SK-N-SH (cell line): ENCODE results near the gene CRYBA2. TPM values are rescaled to one million over a fixed set of nuclear protein-coding genes. Genes with fewer than 3 reads are reported as not detected.
A peak's percentile ranks its signal among the peaks of the same experiment; 100 is the strongest.

Experiments used
- CTCF ChIA-PET: fragments of 300-600, 350-600 bp; formaldehyde crosslinking; extraction: SDS; loops from one replicate; lab custom pipeline; 2021; lab: Yijun Ruan, JAX
- POLR2A ChIA-PET: fragments of 350-600 bp; sonication (Branson Sonifier 250); formaldehyde crosslinking; extraction: SDS; loops from one replicate; lab custom pipeline; 2020; ENCODE audit warnings: antibody characterized with exemption, inconsistent platforms; lab: Yijun Ruan, JAX
- DNase-seq: peaks from one replicate; pipeline ENCODE4 v3.0.0; 2012
- H2AFZ ChIP-seq: fragments of 200-600 bp; sonication (generic); 2 replicates; pipeline ENCODE4 v1.8.1; 2016; ENCODE audit warnings: antibody characterized with exemption, mild to moderate bottlenecking, low read depth
- H3F3A ChIP-seq: fragments of 200-600 bp; sonication (generic); replicated peaks from 2 replicates; pipeline ENCODE3; 2016; ENCODE audit warnings: antibody characterized with exemption, mild to moderate bottlenecking; ENCODE audit not compliant: insufficient read depth
- H3K27ac ChIP-seq, 2 experiments: fragments of 200-500 bp in 1 of 2; fragments of 200-600 bp in 1 of 2; sonication (Bioruptor generic) in 1 of 2; sonication (generic), shearing (Covaris generic) in 1 of 2; 2 replicates each; pipeline versions ENCODE4 v1.5.1 to v1.6.1; 2014 to 2016; ENCODE audit warnings: low read depth in 2 of 2, inconsistent platforms in 1 of 2, low read length in 1 of 2, mild to moderate bottlenecking in 1 of 2, mixed read lengths in 1 of 2
- H3K27me3 ChIP-seq: fragments of 200-600 bp; sonication (generic), shearing (Covaris generic); 2 replicates; pipeline ENCODE4 v1.6.1; 2016; ENCODE audit warnings: mixed run types; ENCODE audit not compliant: insufficient read depth
- H3K36me3 ChIP-seq, 2 experiments: fragments of 200-500 bp in 1 of 2; fragments of 200-600 bp in 1 of 2; sonication (Bioruptor generic) in 1 of 2; sonication (generic) in 1 of 2; replicated peaks in 1 of 2; 2 replicates each; pipeline versions ENCODE3 to v1.5.1; 2014 to 2016; ENCODE audit warnings: low read length in 1 of 2, mild to moderate bottlenecking in 1 of 2; ENCODE audit not compliant: insufficient read depth in 2 of 2, control insufficient read depth in 1 of 2
- H3K4me1 ChIP-seq, 2 experiments: fragments of 200-500 bp in 1 of 2; fragments of 200-600 bp in 1 of 2; sonication (Bioruptor generic) in 1 of 2; sonication (generic), shearing (Covaris generic) in 1 of 2; 2 replicates each; pipeline versions ENCODE4 v1.5.1 to v1.6.1; 2014 to 2016; ENCODE audit warnings: low read depth in 1 of 2, low read length in 1 of 2, mixed run types in 1 of 2; ENCODE audit not compliant: insufficient read depth in 2 of 2, control insufficient read depth in 1 of 2
- H3K4me2 ChIP-seq: fragments of 200-600 bp; sonication (generic), shearing (Covaris generic); 2 replicates; pipeline ENCODE4 v1.6.1; 2017; ENCODE audit warnings: mixed run types
- H3K4me3 ChIP-seq, 2 experiments: fragments of 200-500 bp in 1 of 2; fragments of 200-600 bp in 1 of 2; sonication (Bioruptor generic) in 1 of 2; sonication (generic), shearing (Covaris generic) in 1 of 2; 2 replicates each; pipeline versions ENCODE4 v1.5.1 to v1.8.1; 2014 to 2016; ENCODE audit warnings: low read depth in 2 of 2, inconsistent platforms in 1 of 2, low read length in 1 of 2, mild to moderate bottlenecking in 1 of 2, mixed read lengths in 1 of 2, moderate library complexity in 1 of 2
- H3K79me2 ChIP-seq: fragments of 200-600 bp; sonication (generic); 2 replicates; pipeline ENCODE4 v1.8.1; 2017; ENCODE audit warnings: mild to moderate bottlenecking; ENCODE audit not compliant: insufficient read depth
- H3K9ac ChIP-seq: fragments of 200-600 bp; sonication (generic); 2 replicates; pipeline ENCODE4 v1.6.1; 2017; ENCODE audit warnings: mixed run types
- H3K9me2 ChIP-seq: fragments of 200-600 bp; sonication (generic); 2 replicates; pipeline ENCODE4 v1.6.1; 2017; ENCODE audit warnings: mixed run types
- H3K9me3 ChIP-seq: fragments of 200-600 bp; sonication (generic); 2 replicates; pipeline ENCODE4 v1.6.1; 2017; ENCODE audit warnings: mixed run types, mild to moderate bottlenecking, moderate library complexity
- H4K20me1 ChIP-seq: fragments of 200-600 bp; sonication (generic); 2 replicates; pipeline ENCODE4 v1.6.1; 2017; ENCODE audit warnings: mild to moderate bottlenecking, mixed run types; ENCODE audit not compliant: insufficient read depth
- CHD2 ChIP-seq: fragments of 150-350 bp; IDR thresholded peaks from 2 replicates; pipeline ENCODE4 v1.6.1; 2018; ENCODE audit warnings: low read length; ENCODE audit not compliant: partially characterized antibody
- CTCF ChIP-seq: fragments of 200-600 bp; sonication (generic); IDR thresholded peaks from 2 replicates; pipeline ENCODE4 v1.6.1; 2017; ENCODE audit warnings: antibody characterized with exemption, mild to moderate bottlenecking, moderate library complexity
- ELF1 ChIP-seq: IDR thresholded peaks from 2 replicates; pipeline ENCODE4 v1.4.0; 2012
- EP300 ChIP-seq, 2 experiments: IDR thresholded peaks; 2 replicates each; pipeline versions ENCODE4 v1.4.0 to v1.6.1; 2012; ENCODE audit warnings: borderline replicate concordance in 1 of 2, low read depth in 1 of 2, low read length in 1 of 2
- EZH2phosphoT487 ChIP-seq: fragments of 200-600 bp; sonication (generic); IDR thresholded peaks from 2 replicates; pipeline ENCODE4 v1.6.1; 2017; ENCODE audit warnings: low read depth, mixed run types, mild to moderate bottlenecking, antibody characterized with exemption, moderate library complexity, borderline replicate concordance
- FOXJ3 ChIP-seq: sonication (generic); formaldehyde crosslinking; IDR thresholded peaks from 2 replicates; pipeline ENCODE4 v1.5.1; 2020; ENCODE audit warnings: mild to moderate bottlenecking, missing genetic modification reagents
- GATA2 ChIP-seq: sonication (generic); formaldehyde crosslinking; IDR thresholded peaks from 2 replicates; pipeline ENCODE4 v1.5.0; 2020; ENCODE audit warnings: mild to moderate bottlenecking, missing genetic modification reagents
- JUND ChIP-seq: IDR thresholded peaks from 2 replicates; pipeline ENCODE4 v1.4.0; 2012
- MXI1 ChIP-seq: IDR thresholded peaks from 2 replicates; pipeline ENCODE4 v1.6.1; 2012; ENCODE audit warnings: mild to moderate bottlenecking, low read depth, low read length, improper control_type of control experiment
- RAD21 ChIP-seq: IDR thresholded peaks from 2 replicates; pipeline ENCODE4 v1.6.1; 2012; ENCODE audit warnings: mild to moderate bottlenecking, low read length
- RCOR1 ChIP-seq: fragments of 150-350 bp; IDR thresholded peaks from 2 replicates; pipeline ENCODE4 v1.6.1; 2017; ENCODE audit warnings: antibody characterized with exemption, low read length
- REST ChIP-seq: IDR thresholded peaks from 2 replicates; pipeline ENCODE4 v1.6.1; 2012; ENCODE audit warnings: mild to moderate bottlenecking, low read depth, low read length, moderate library complexity
- SMC3 ChIP-seq: IDR thresholded peaks from 2 replicates; pipeline ENCODE4 v1.6.1; 2012; ENCODE audit warnings: low read depth, low read length, improper control_type of control experiment
- TEAD4 ChIP-seq: IDR thresholded peaks from 2 replicates; pipeline ENCODE4 v1.4.0; 2012; ENCODE audit warnings: mild to moderate bottlenecking, borderline replicate concordance; ENCODE audit not compliant: insufficient read depth
- USF2 ChIP-seq: fragments of 150-350 bp; IDR thresholded peaks from 2 replicates; pipeline ENCODE4 v1.6.1; 2017; ENCODE audit warnings: antibody characterized with exemption, low read length, low read depth, borderline replicate concordance
- ZBTB33 ChIP-seq: IDR thresholded peaks from 2 replicates; pipeline ENCODE4 v1.4.0; 2012; ENCODE audit warnings: low read depth, borderline replicate concordance
- WGBS: methylation state at CpG from one replicate; pipeline ENCODE4 v1.1.6; 2017; ENCODE audit warnings: low lambda C conversion rate; 5-methylcytosine and 5-hydroxymethylcytosine counted together
- polyA plus RNA-seq, 3 experiments: library from polyadenylated mRNA; depleted of rRNA; stranded (reverse); fragments of >200 nt; gene quantifications; 2 replicates each; pipeline ENCODE4 v1.2.3, GENCODE V29; 2012

The CRYBA2 gene
- polyA plus RNA-seq, 1 of the 3 experiments (the other 2 are of a cell fraction), result not detected

GRCh38 chr2:218997731-218998130 lies 4.5 kb upstream of the CRYBA2 start:
- H3K9me2 ChIP-seq, result no peaks in the 10 kb centered on the region
- ChIA-PET POLR2A (interaction anchor here (0.7 to 6.8 kb wide), 8 partner anchors 9 to 390 kb away, joined by 3 to 89 read pairs (median 4); partner anchors contain the start of genes CDK5R2, FEV, PLCD4 and ZFAND2B), CTCF (interaction anchor here (0.6 to 12.8 kb wide), 11 partner anchors 8 to 181 kb away, joined by 3 to 258 read pairs (median 20); partner anchors contain the start of genes CDK5R2, FEV and NHEJ1)
- H2AFZ ChIP-seq, result no peak overlapping the region
- 0% methylated on average over 1 of the region's 2 CpGs for WGBS
- no peak overlapping the region for H3K4me2 ChIP-seq
- H3K27ac ChIP-seq, result peak overlapping the region in 1 of 2 experiments; percentile 99; a peak in 2 of 4 replicates
- no peaks in the 10 kb centered on the region for H3K79me2 ChIP-seq
- no peaks in the 10 kb centered on the region for H3F3A ChIP-seq
- no peak overlapping the region for H3K9ac ChIP-seq
- H3K36me3 ChIP-seq, result no peaks in the 10 kb centered on the region
- 0 out of 2 replicates have a peak, but pooled peaks cover 2% of the 10 kb centered on the region for H3K27me3 ChIP-seq
- H3K4me1 ChIP-seq, result peaks cover 0 to 67% of the 10 kb centered on the region in 2 experiments; a peak in 2 of 4 replicates
- DNase-seq, result peak; percentile 80
- TF ChIP-seq FOXJ3 (peak; percentile 78; the same call in 1 of the 2 replicates), GATA2 (CRISPR knock-in tag) (peak; percentile 93), RCOR1 (peak; percentile 90), MXI1 (peak; percentile 55), USF2 (peak; percentile 50; the same call in 1 of the 2 replicates), SMC3 (peak; percentile 0; the same call in 1 of the 2 replicates), ELF1 (no peak), ZBTB33 (no peak), EP300 (IDR thresholded peaks at IDR 0.05; ENCODE audit: borderline replicate concordance in 1 of 2, low read depth in 1 of 2, low read length in 1 of 2) (peak in 1 of 2 experiments; percentile 85; a peak in 2 of 4 replicates), CHD2 (peak; percentile 91)
- TF ChIP-seq, all 33 proteins: peak for 8
- H3K9me3 ChIP-seq, result no peaks in the 10 kb centered on the region
- H3K4me3 ChIP-seq, result no peak overlapping the region
- H4K20me1 ChIP-seq, result no peaks in the 10 kb centered on the region

GRCh38 chr2:218996937-218997336 lies 3.7 kb upstream of the CRYBA2 start:
- no peaks in the 10 kb centered on the region for H3K79me2 ChIP-seq
- peaks cover 0 to 64% of the 10 kb centered on the region in 2 experiments; a peak in 2 of 4 replicates for H3K4me1 ChIP-seq
- DNase-seq, result peak; percentile 85
- peak overlapping the region in 1 of 2 experiments; percentile 57; a peak in 1 of 4 replicates for H3K4me3 ChIP-seq
- ChIA-PET CTCF (interaction anchor here (0.7 to 12.8 kb wide), 22 partner anchors 9 to 281 kb away, joined by 3 to 258 read pairs (median 11); partner anchors contain the start of genes CFAP65, FEV and NHEJ1), POLR2A (interaction anchor here (0.6 to 6.8 kb wide), 14 partner anchors 10 to 523 kb away, joined by 3 to 89 read pairs (median 4); partner anchors contain the start of genes CDK5R2, FEV and PLCD4)
- H3F3A ChIP-seq, result no peaks in the 10 kb centered on the region
- H3K9me2 ChIP-seq, result no peaks in the 10 kb centered on the region
- no peaks in the 10 kb centered on the region for H3K27me3 ChIP-seq
- no peak overlapping the region for H3K9ac ChIP-seq
- H3K36me3 ChIP-seq, result no peaks in the 10 kb centered on the region
- peak overlapping the region in 1 of 2 experiments; percentile 99; a peak in 2 of 4 replicates for H3K27ac ChIP-seq
- no peaks in the 10 kb centered on the region for H4K20me1 ChIP-seq
- 40% methylated on average over 3 of the region's 4 CpGs for WGBS
- no peaks in the 10 kb centered on the region for H3K9me3 ChIP-seq
- H2AFZ ChIP-seq, result no peak overlapping the region
- H3K4me2 ChIP-seq, result no peak overlapping the region
- no peak for TF ChIP-seq TEAD4
- TF ChIP-seq JUND, result no peak
- TF ChIP-seq RAD21, result no peak
- no peak for TF ChIP-seq SMC3
- no peak for TF ChIP-seq USF2
- TF ChIP-seq CTCF, result no peak
- TF ChIP-seq EZH2phosphoT487, result no peak
- peak; percentile 96 for TF ChIP-seq FOXJ3
- TF ChIP-seq REST, result no peak
